ENCODE results near the gene OOSP4B.
"Not testable (repeated sequence)": the region's sequence is repeated elsewhere in the genome, so short reads cannot be mapped to it uniquely, and the experiment has no call there.

The OOSP4B gene

DNA sequence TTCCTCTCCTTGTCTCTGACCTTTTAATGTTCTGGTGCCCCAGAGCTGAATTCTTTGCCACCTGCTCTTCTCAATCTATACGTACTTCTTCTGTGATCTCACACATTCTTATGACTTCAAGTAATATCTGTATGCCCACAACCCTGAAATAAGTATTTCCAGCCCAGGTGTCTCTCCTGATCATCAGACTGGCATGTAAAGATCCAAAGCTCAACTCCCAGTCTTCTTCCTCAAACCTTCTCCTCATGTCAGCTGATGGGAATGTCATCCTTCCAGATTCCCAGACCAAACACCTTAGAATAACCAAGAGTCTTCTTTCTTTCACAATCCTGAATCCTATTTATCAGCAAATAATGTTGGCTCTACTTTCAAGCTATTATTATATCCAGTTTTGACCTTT lies 48.8 kb downstream of the OOSP4B start:
- Histone ChIP-seq H2BK15ac (ENCODE audit: low read length) (no peak overlapping the region), H3K4me1 (ENCODE audit: control insufficient read depth in 2 of 2, insufficient read depth in 1 of 2, low read depth in 1 of 2, low read length in 2 of 2) (no peaks in the 10 kb centered on the region), H2BK12ac (ENCODE audit: low read length) (no peak overlapping the region), H2BK5ac (ENCODE audit: low read length) (no peak overlapping the region), H3K27ac (replicated peaks; ENCODE audit: low read length) (no peak overlapping the region), H3K9me3 (replicated peaks in 1 of 2; ENCODE audit: control insufficient read depth in 2 of 2, insufficient read depth in 1 of 2, low read depth in 1 of 2, low read length in 2 of 2) (no peaks in the 10 kb centered on the region), H4K8ac (ENCODE audit: low read depth, low read length) (no peak overlapping the region), H3K4me3 (ENCODE audit: low read length in 2 of 2) (no peak overlapping the region), H4K91ac (ENCODE audit: low read depth, low read length, poor library complexity) (no peak overlapping the region), H3K36me3 (replicated peaks in 1 of 2; ENCODE audit: control insufficient read depth in 2 of 2, insufficient read depth in 2 of 2, low read length in 2 of 2) (no peaks in the 10 kb centered on the region), H3K9ac (ENCODE audit: low read depth, low read length, poor library complexity) (no peak overlapping the region), H3K4ac (ENCODE audit: low read length) (no peak overlapping the region), H3K14ac (ENCODE audit: low read length) (no peak overlapping the region), H2AK5ac (ENCODE audit: low read depth, low read length) (no peak overlapping the region), H3K4me2 (ENCODE audit: insufficient read depth, low read length, poor library complexity, severe bottlenecking) (no peak overlapping the region), H2AFZ (ENCODE audit: low read length) (no peak overlapping the region), H3K79me1 (ENCODE audit: low read depth, low read length) (no peaks in the 10 kb centered on the region), H3K18ac (ENCODE audit: low read length) (no peak overlapping the region), H3K23ac (ENCODE audit: low read depth, low read length, poor library complexity) (no peak overlapping the region), H2BK120ac (ENCODE audit: low read depth, low read length) (no peak overlapping the region), H3K27me3 (ENCODE audit: control insufficient read depth in 3 of 3, insufficient read depth in 3 of 3, low read depth in 1 of 3, low read length in 3 of 3) (no peaks in the 10 kb centered on the region)
- DNase-seq (ENCODE audit: low spot score), result no peak
- WGBS, 2 donors (ENCODE audit: extremely low coverage in 2 of 2, insufficient read length in 2 of 2, insufficient replicate concordance in 1 of 2), result no CpG with 5 or more reads among the region's 1 CpG

DNA sequence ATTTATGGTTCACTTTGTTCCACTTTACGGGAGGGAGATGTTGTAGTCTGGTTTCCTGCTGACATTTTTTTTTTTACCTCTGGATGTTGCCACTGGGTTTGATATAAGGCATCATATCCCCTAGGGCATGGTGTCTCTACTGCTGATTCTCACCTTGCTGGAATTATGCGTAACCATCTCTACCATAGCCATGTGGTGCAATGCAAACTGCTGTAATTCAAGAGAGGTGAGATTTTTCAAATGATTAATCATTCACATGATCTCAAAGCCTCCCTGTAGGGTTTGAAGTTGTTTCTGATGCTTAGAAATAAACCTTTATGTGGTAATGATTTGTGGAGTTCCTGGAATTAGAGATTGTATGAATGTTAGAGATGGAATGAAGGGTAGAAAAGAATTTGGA lies 52.5 kb downstream of the OOSP4B start:
- Histone ChIP-seq H3K4me3 (ENCODE audit: low read length in 2 of 2) (no peak overlapping the region), H3K4ac (ENCODE audit: low read length) (no peak overlapping the region), H2BK12ac (ENCODE audit: low read length) (no peak overlapping the region), H2AK5ac (ENCODE audit: low read depth, low read length) (no peak overlapping the region), H3K79me1 (ENCODE audit: low read depth, low read length) (no peaks in the 10 kb centered on the region), H2BK5ac (ENCODE audit: low read length) (no peak overlapping the region), H3K14ac (ENCODE audit: low read length) (no peak overlapping the region), H3K27me3 (ENCODE audit: control insufficient read depth in 3 of 3, insufficient read depth in 3 of 3, low read depth in 1 of 3, low read length in 3 of 3) (no peaks in the 10 kb centered on the region), H4K8ac (ENCODE audit: low read depth, low read length) (no peak overlapping the region), H3K9ac (ENCODE audit: low read depth, low read length, poor library complexity) (no peak overlapping the region), H3K4me2 (ENCODE audit: insufficient read depth, low read length, poor library complexity, severe bottlenecking) (no peak overlapping the region), H2AFZ (ENCODE audit: low read length) (no peak overlapping the region), H3K36me3 (replicated peaks in 1 of 2; ENCODE audit: control insufficient read depth in 2 of 2, insufficient read depth in 2 of 2, low read length in 2 of 2) (no peaks in the 10 kb centered on the region), H3K18ac (ENCODE audit: low read length) (no peak overlapping the region), H3K9me3 (replicated peaks in 1 of 2; ENCODE audit: control insufficient read depth in 2 of 2, insufficient read depth in 1 of 2, low read depth in 1 of 2, low read length in 2 of 2) (no peaks in the 10 kb centered on the region), H4K91ac (ENCODE audit: low read depth, low read length, poor library complexity) (no peak overlapping the region), H3K4me1 (ENCODE audit: control insufficient read depth in 2 of 2, insufficient read depth in 1 of 2, low read depth in 1 of 2, low read length in 2 of 2) (no peaks in the 10 kb centered on the region), H3K23ac (ENCODE audit: low read depth, low read length, poor library complexity) (no peak overlapping the region), H3K27ac (replicated peaks; ENCODE audit: low read length) (no peak overlapping the region), H2BK120ac (ENCODE audit: low read depth, low read length) (no peak overlapping the region), H2BK15ac (ENCODE audit: low read length) (no peak overlapping the region)
- DNase-seq (ENCODE audit: low spot score), result no peak
- no CpG with 5 or more reads among the region's 2 CpGs for WGBS, 2 donors (ENCODE audit: extremely low coverage in 2 of 2, insufficient read length in 2 of 2, insufficient replicate concordance in 1 of 2)

DNA sequence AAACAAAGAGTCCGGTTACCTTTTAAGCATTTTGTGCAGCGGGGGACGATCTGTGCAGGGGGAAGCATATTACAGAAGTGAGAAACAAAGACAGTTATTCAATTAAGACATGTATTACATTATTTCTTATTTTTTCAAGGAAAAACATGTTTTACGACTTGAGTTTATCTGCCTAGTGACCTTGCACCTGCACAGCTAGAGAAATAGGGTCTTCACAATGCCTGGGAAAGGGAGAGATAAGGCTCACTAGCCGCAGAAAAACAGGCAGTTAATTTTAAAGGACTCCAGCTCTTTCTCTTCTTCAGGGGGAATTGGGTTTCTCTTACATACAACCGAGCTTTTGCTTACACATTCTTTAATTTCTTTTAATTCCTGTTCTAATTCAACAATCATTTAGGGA lies 54.7 kb downstream of the OOSP4B start:
- H3K4me2 ChIP-seq (ENCODE audit: insufficient read depth, low read length, poor library complexity, severe bottlenecking); H3K4ac ChIP-seq (ENCODE audit: low read length); H3K14ac ChIP-seq (ENCODE audit: low read length); H3K36me3 ChIP-seq (replicated peaks in 1 of 2; ENCODE audit: control insufficient read depth in 2 of 2, insufficient read depth in 2 of 2, low read length in 2 of 2); H2AFZ ChIP-seq (ENCODE audit: low read length); H3K4me3 ChIP-seq (ENCODE audit: low read length in 2 of 2); H3K27ac ChIP-seq (replicated peaks; ENCODE audit: low read length); H3K4me1 ChIP-seq (ENCODE audit: control insufficient read depth in 2 of 2, insufficient read depth in 1 of 2, low read depth in 1 of 2, low read length in 2 of 2); H3K27me3 ChIP-seq (ENCODE audit: control insufficient read depth in 3 of 3, insufficient read depth in 3 of 3, low read depth in 1 of 3, low read length in 3 of 3); H3K79me1 ChIP-seq (ENCODE audit: low read depth, low read length); H3K9ac ChIP-seq (ENCODE audit: low read depth, low read length, poor library complexity); DNase-seq (ENCODE audit: low spot score); H4K91ac ChIP-seq (ENCODE audit: low read depth, low read length, poor library complexity); H3K23ac ChIP-seq (ENCODE audit: low read depth, low read length, poor library complexity); H2BK12ac ChIP-seq (ENCODE audit: low read length); H3K9me3 ChIP-seq (replicated peaks in 1 of 2; ENCODE audit: control insufficient read depth in 2 of 2, insufficient read depth in 1 of 2, low read depth in 1 of 2, low read length in 2 of 2); H4K8ac ChIP-seq (ENCODE audit: low read depth, low read length); H2BK5ac ChIP-seq (ENCODE audit: low read length); H3K18ac ChIP-seq (ENCODE audit: low read length); H2BK15ac ChIP-seq (ENCODE audit: low read length); H2AK5ac ChIP-seq (ENCODE audit: low read depth, low read length); H2BK120ac ChIP-seq (ENCODE audit: low read depth, low read length): not testable (repeated sequence)
- no CpG with 5 or more reads among the region's 6 CpGs for WGBS, 2 donors (ENCODE audit: extremely low coverage in 2 of 2, insufficient read length in 2 of 2, insufficient replicate concordance in 1 of 2)

GRCh38 chr11:60077216-60077817 lies 60.3 kb downstream of the OOSP4B start:
- Histone ChIP-seq H3K14ac (ENCODE audit: low read length) (no peak overlapping the region), H3K79me1 (ENCODE audit: low read depth, low read length) (no peaks in the 10 kb centered on the region), H3K27me3 (ENCODE audit: control insufficient read depth in 3 of 3, insufficient read depth in 3 of 3, low read depth in 1 of 3, low read length in 3 of 3) (no peaks in the 10 kb centered on the region), H2AFZ (ENCODE audit: low read length) (no peak overlapping the region), H4K8ac (ENCODE audit: low read depth, low read length) (no peak overlapping the region), H3K36me3 (replicated peaks in 1 of 2; ENCODE audit: control insufficient read depth in 2 of 2, insufficient read depth in 2 of 2, low read length in 2 of 2) (no peaks in the 10 kb centered on the region), H3K4me2 (ENCODE audit: insufficient read depth, low read length, poor library complexity, severe bottlenecking) (no peak overlapping the region), H3K27ac (replicated peaks; ENCODE audit: low read length) (no peak overlapping the region), H3K23ac (ENCODE audit: low read depth, low read length, poor library complexity) (no peak overlapping the region), H3K4ac (ENCODE audit: low read length) (no peak overlapping the region), H4K91ac (ENCODE audit: low read depth, low read length, poor library complexity) (no peak overlapping the region), H3K4me1 (ENCODE audit: control insufficient read depth in 2 of 2, insufficient read depth in 1 of 2, low read depth in 1 of 2, low read length in 2 of 2) (no peaks in the 10 kb centered on the region), H3K4me3 (ENCODE audit: low read length in 2 of 2) (no peak overlapping the region), H2BK120ac (ENCODE audit: low read depth, low read length) (no peak overlapping the region), H3K9me3 (replicated peaks in 1 of 2; ENCODE audit: control insufficient read depth in 2 of 2, insufficient read depth in 1 of 2, low read depth in 1 of 2, low read length in 2 of 2) (no peaks in the 10 kb centered on the region), H2BK12ac (ENCODE audit: low read length) (no peak overlapping the region), H2BK5ac (ENCODE audit: low read length) (no peak overlapping the region), H2AK5ac (ENCODE audit: low read depth, low read length) (no peak overlapping the region), H3K18ac (ENCODE audit: low read length) (no peak overlapping the region), H3K9ac (ENCODE audit: low read depth, low read length, poor library complexity) (no peak overlapping the region), H2BK15ac (ENCODE audit: low read length) (no peak overlapping the region)
- no CpG with 5 or more reads among the region's 15 CpGs for WGBS, 2 donors (ENCODE audit: extremely low coverage in 2 of 2, insufficient read length in 2 of 2, insufficient replicate concordance in 1 of 2)
- DNase-seq (ENCODE audit: low spot score), result no peak

All from neuronal stem cell (in vitro differentiated cells).